H9 (cell line): Measurements from ENCODE around the gene NEMP1. TPM values are rescaled to one million over a fixed set of nuclear protein-coding genes. Genes with fewer than 3 reads are reported as not detected.

ENCODE experiments used
- DNase-seq: peaks from one replicate; pipeline ENCODE4 v3.0.0-alpha.2; 2017
- H2AFZ ChIP-seq: one replicate; pipeline ENCODE4 v1.6.1; 2013; ENCODE audit warnings: mild to moderate bottlenecking, low read length, control low read depth, moderate library complexity
- H2AK5ac ChIP-seq: 2 replicates; pipeline ENCODE4 v1.6.1; 2013; ENCODE audit warnings: low read length, control low read depth, mixed read lengths; ENCODE audit not compliant: insufficient read length
- H2BK120ac ChIP-seq: one replicate; pipeline ENCODE4 v1.6.1; 2013; ENCODE audit warnings: low read depth, mild to moderate bottlenecking, low read length, control low read depth, inconsistent platforms; ENCODE audit not compliant: poor library complexity, severe bottlenecking
- H2BK12ac ChIP-seq: 2 replicates; pipeline ENCODE4 v1.6.1; 2013; ENCODE audit warnings: low read length, control low read depth, mixed read lengths, low read depth; ENCODE audit not compliant: insufficient read length
- H2BK15ac ChIP-seq: 2 replicates; pipeline ENCODE4 v1.6.1; 2013; ENCODE audit warnings: low read depth, low read length, control low read depth
- H2BK20ac ChIP-seq: one replicate; pipeline ENCODE4 v1.6.1; 2013; ENCODE audit warnings: low read depth, mild to moderate bottlenecking, low read length, control low read depth, inconsistent platforms; ENCODE audit not compliant: poor library complexity, severe bottlenecking
- H2BK5ac ChIP-seq: 2 replicates; pipeline ENCODE4 v1.6.1; 2013; ENCODE audit warnings: low read length, control low read depth, mixed read lengths; ENCODE audit not compliant: insufficient read length
- H3K14ac ChIP-seq: 2 replicates; pipeline ENCODE4 v1.6.1; 2013; ENCODE audit warnings: low read length, control low read depth; ENCODE audit not compliant: insufficient read depth
- H3K18ac ChIP-seq: 2 replicates; pipeline ENCODE4 v1.6.1; 2013; ENCODE audit warnings: low read depth, mild to moderate bottlenecking, mixed read lengths, low read length, control low read depth; ENCODE audit not compliant: insufficient read length
- H3K23ac ChIP-seq: 2 replicates; pipeline ENCODE4 v1.6.1; 2013; ENCODE audit warnings: low read length, control low read depth, mixed read lengths, low read depth; ENCODE audit not compliant: insufficient read length
- H3K23me2 ChIP-seq: 2 replicates; pipeline ENCODE4 v1.6.1; 2013; ENCODE audit warnings: low read depth, mild to moderate bottlenecking, mixed read lengths, low read length, control low read depth; ENCODE audit not compliant: insufficient read length, poor library complexity, severe bottlenecking
- H3K27ac ChIP-seq: 2 replicates; pipeline ENCODE4 v1.5.1; 2013; ENCODE audit warnings: low read length, control low read depth, mixed read lengths, low read depth; ENCODE audit not compliant: insufficient read length
- H3K27me3 ChIP-seq: 2 replicates; pipeline ENCODE4 v1.6.1; 2013; ENCODE audit warnings: low read length, control low read depth, inconsistent platforms; ENCODE audit not compliant: insufficient read depth
- H3K4ac ChIP-seq: 2 replicates; pipeline ENCODE4 v1.6.1; 2013; ENCODE audit warnings: low read depth, mild to moderate bottlenecking, control low read depth, inconsistent platforms, low read length, moderate library complexity
- H3K4me1 ChIP-seq: 2 replicates; pipeline ENCODE4 v1.6.1; 2013; ENCODE audit warnings: low read length, control low read depth, inconsistent platforms; ENCODE audit not compliant: insufficient read depth
- H3K4me2 ChIP-seq: 2 replicates; pipeline ENCODE4 v1.6.1; 2013; ENCODE audit warnings: low read length, control low read depth, mixed read lengths; ENCODE audit not compliant: insufficient read length, insufficient read depth
- H3K56ac ChIP-seq: 2 replicates; pipeline ENCODE4 v1.6.1; 2013; ENCODE audit warnings: low read depth, mild to moderate bottlenecking, mixed read lengths, low read length, control low read depth; ENCODE audit not compliant: insufficient read length
- H3K79me1 ChIP-seq: 2 replicates; pipeline ENCODE4 v1.6.1; 2013; ENCODE audit warnings: low read depth, mild to moderate bottlenecking, moderate library complexity, low read length, control low read depth, inconsistent platforms; ENCODE audit not compliant: insufficient read depth, poor library complexity, severe bottlenecking
- H3K79me2 ChIP-seq: 2 replicates; pipeline ENCODE4 v1.6.1; 2013; ENCODE audit warnings: low read length, control low read depth, inconsistent platforms; ENCODE audit not compliant: insufficient read depth
- H3K9ac ChIP-seq: 2 replicates; pipeline ENCODE4 v1.6.1; 2013; ENCODE audit warnings: low read length, control low read depth, mixed read lengths; ENCODE audit not compliant: insufficient read length; ENCODE audit errors: extremely low read depth
- H3K9me3 ChIP-seq: one replicate; pipeline ENCODE4 v1.6.1; 2013; ENCODE audit warnings: low read depth, low read length, inconsistent platforms; ENCODE audit not compliant: control insufficient read depth
- H3T11ph ChIP-seq: one replicate; pipeline ENCODE4 v1.6.1; 2013; ENCODE audit warnings: mild to moderate bottlenecking, low read length, control low read depth, inconsistent platforms
- H4K20me1 ChIP-seq: one replicate; pipeline ENCODE4 v1.6.1; 2013; ENCODE audit not compliant: control insufficient read depth, insufficient read length, insufficient read depth
- H4K5ac ChIP-seq: 2 replicates; pipeline ENCODE4 v1.6.1; 2013; ENCODE audit warnings: low read depth, mild to moderate bottlenecking, mixed read lengths, low read length, control low read depth; ENCODE audit not compliant: insufficient read length
- H4K8ac ChIP-seq: replicated peaks from 2 replicates; pipeline ENCODE4 v1.6.1; 2013; ENCODE audit warnings: low read length, control low read depth, mixed read lengths, low read depth; ENCODE audit not compliant: insufficient read length
- H4K91ac ChIP-seq: 2 replicates; pipeline ENCODE4 v1.6.1; 2013; ENCODE audit warnings: low read depth, mild to moderate bottlenecking, moderate library complexity, mixed read lengths, low read length, control low read depth; ENCODE audit not compliant: insufficient read length
- H3K27ac Mint-ChIP-seq, 3 experiments: 2 replicates in 2 of 3; 3 replicates in 1 of 3; pipeline ENCODE4 v1.8.0; 2020 to 2021; ENCODE audit warnings: mixed read lengths in 3 of 3, mild to moderate bottlenecking in 1 of 3, moderate library complexity in 1 of 3
- H3K27me3 Mint-ChIP-seq: 2 replicates; pipeline ENCODE4 v1.8.0; 2021; ENCODE audit warnings: low read depth, mild to moderate bottlenecking, moderate library complexity, mixed read lengths
- H3K36me3 Mint-ChIP-seq, 3 experiments: 2 replicates in 2 of 3; 3 replicates in 1 of 3; pipeline ENCODE4 v1.8.0; 2020 to 2021; ENCODE audit warnings: low read depth in 3 of 3, mixed read lengths in 3 of 3; ENCODE audit not compliant: insufficient read depth in 1 of 3
- H3K4me1 Mint-ChIP-seq, 2 experiments: 2 replicates each; pipeline ENCODE4 v1.8.0; 2020; ENCODE audit warnings: mixed read lengths in 2 of 2
- H3K4me3 Mint-ChIP-seq, 2 experiments: 2 replicates in 1 of 2; 3 replicates in 1 of 2; pipeline ENCODE4 v1.8.0; 2020 to 2021; ENCODE audit warnings: mild to moderate bottlenecking in 2 of 2, mixed read lengths in 2 of 2, moderate library complexity in 1 of 2
- H3K9me3 Mint-ChIP-seq, 2 experiments: 2 replicates in 1 of 2; 3 replicates in 1 of 2; pipeline ENCODE4 v1.8.0; 2020; ENCODE audit warnings: mild to moderate bottlenecking in 2 of 2, mixed read lengths in 2 of 2, moderate library complexity in 1 of 2
- WGBS: extraction: QIAGEN DNeasy Blood & Tissue Kit; methylation state at CpG from one replicate; pipeline ENCODE4 v1.1.7; 2013; ENCODE audit warnings: missing lambda C conversion rate, low lambda C conversion rate, mixed read lengths; ENCODE audit not compliant: insufficient read length; ENCODE audit errors: extremely low coverage; 5-methylcytosine and 5-hydroxymethylcytosine counted together
- total RNA-seq: library from RNA; stranded (reverse); gene quantifications from 2 replicates; pipeline ENCODE4 v1.2.1, GENCODE V29; 2021
- TF ChIP-seq, protein P1 (sequence below): fragments of 200-600 bp; sonication (generic); conservative IDR thresholded peaks from 3 replicates; pipeline ENCODE4 v1.8.0; 2021; ENCODE audit warnings: antibody characterized with exemption, mild to moderate bottlenecking

Gene NEMP1
- total RNA-seq, 1 experiment from 2014 or later: 50.1 TPM

DNA sequence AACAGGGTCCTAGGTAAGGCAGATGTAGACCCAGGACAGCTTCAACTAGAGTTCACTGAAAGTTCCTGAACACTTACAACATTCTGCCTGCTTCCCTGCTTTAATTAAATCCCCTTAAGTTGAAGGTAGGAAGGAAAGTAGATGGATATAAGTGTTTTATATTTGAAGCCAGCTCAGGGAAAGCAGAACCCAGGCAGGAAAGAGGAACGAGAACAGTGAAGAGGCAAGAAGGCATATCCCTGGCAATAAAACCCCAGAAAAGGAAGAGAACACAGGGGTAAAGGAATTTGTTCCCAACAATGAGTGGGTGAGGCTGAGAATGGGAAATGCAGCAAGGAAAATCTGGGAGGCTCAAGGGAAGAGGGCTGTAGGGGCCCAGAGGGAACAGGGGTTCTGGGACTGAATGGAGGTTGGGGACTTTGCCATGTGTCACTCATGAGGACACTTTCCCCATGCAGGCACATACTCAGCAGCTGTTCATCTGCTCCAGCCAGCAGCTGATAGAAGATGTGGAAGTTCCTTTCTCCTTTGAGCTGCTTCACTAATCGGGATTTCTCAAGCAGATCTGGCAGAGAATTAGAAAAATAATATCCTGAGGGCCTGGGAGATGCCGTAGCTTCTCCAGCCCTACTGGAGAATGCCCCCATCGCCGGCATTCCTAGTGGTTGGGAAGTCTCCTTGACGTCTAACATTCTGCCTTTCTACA is 32.4 kb downstream of the NEMP1 start:
- no peak overlapping the region for H3K9ac ChIP-seq
- no peaks in the 10 kb centered on the region for H4K20me1 ChIP-seq
- no peak overlapping the region for H3T11ph ChIP-seq
- no peaks in the 10 kb centered on the region for H3K9me3 ChIP-seq
- TF ChIP-seq, protein P1, sequence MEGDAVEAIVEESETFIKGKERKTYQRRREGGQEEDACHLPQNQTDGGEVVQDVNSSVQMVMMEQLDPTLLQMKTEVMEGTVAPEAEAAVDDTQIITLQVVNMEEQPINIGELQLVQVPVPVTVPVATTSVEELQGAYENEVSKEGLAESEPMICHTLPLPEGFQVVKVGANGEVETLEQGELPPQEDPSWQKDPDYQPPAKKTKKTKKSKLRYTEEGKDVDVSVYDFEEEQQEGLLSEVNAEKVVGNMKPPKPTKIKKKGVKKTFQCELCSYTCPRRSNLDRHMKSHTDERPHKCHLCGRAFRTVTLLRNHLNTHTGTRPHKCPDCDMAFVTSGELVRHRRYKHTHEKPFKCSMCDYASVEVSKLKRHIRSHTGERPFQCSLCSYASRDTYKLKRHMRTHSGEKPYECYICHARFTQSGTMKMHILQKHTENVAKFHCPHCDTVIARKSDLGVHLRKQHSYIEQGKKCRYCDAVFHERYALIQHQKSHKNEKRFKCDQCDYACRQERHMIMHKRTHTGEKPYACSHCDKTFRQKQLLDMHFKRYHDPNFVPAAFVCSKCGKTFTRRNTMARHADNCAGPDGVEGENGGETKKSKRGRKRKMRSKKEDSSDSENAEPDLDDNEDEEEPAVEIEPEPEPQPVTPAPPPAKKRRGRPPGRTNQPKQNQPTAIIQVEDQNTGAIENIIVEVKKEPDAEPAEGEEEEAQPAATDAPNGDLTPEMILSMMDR: no peak
- H3K79me2 ChIP-seq: no peaks in the 10 kb centered on the region
- no peak overlapping the region for H3K23ac ChIP-seq
- H2BK5ac ChIP-seq: no peak overlapping the region
- H4K5ac ChIP-seq: no peak overlapping the region
- Mint-ChIP-seq H3K4me1 (peaks cover 3 to 13% of the 10 kb centered on the region in 2 experiments), H3K4me3 (no peak overlapping the region), H3K27me3 (peaks cover 8% of the 10 kb centered on the region), H3K9me3 (no peaks in the 10 kb centered on the region), H3K27ac (no peak overlapping the region), H3K36me3 (no peaks in the 10 kb centered on the region; a peak in 1 of 7 replicates)
- no peak overlapping the region for H4K8ac ChIP-seq
- H2BK12ac ChIP-seq: no peak overlapping the region
- no peak for DNase-seq
- H3K27me3 ChIP-seq: no peaks in the 10 kb centered on the region
- H3K23me2 ChIP-seq: no peaks in the 10 kb centered on the region
- H3K4ac ChIP-seq: no peak overlapping the region
- no peak overlapping the region for H2BK15ac ChIP-seq
- no peak overlapping the region for H3K4me2 ChIP-seq
- no CpG with 5 or more reads among the region's 6 CpGs for WGBS
- H3K27ac ChIP-seq: no peak overlapping the region
- no peak overlapping the region for H2AFZ ChIP-seq
- no peak overlapping the region for H2AK5ac ChIP-seq
- H3K4me1 ChIP-seq: no peaks in the 10 kb centered on the region
- H2BK120ac ChIP-seq: no peak overlapping the region
- H4K91ac ChIP-seq: no peak overlapping the region
- no peaks in the 10 kb centered on the region for H3K79me1 ChIP-seq
- H3K18ac ChIP-seq: no peak overlapping the region
- no peak overlapping the region for H2BK20ac ChIP-seq
- H3K14ac ChIP-seq: no peak overlapping the region
- H3K56ac ChIP-seq: no peak overlapping the region
